ENCODE data around the gene HIVEP3.

The HIVEP3 gene

GRCh38 chr1:41677620-41678019 lies 241.1 kb downstream of the HIVEP3 start:
- Histone ChIP-seq H3K4me2 (no peak overlapping the region), H4K20me1 (ENCODE audit: insufficient read depth) (no peaks in the 10 kb centered on the region), H3K27ac (no peak overlapping the region), H3K4me1 (ENCODE audit: low read depth, poor library complexity, severe bottlenecking) (peaks cover 33% of the 10 kb centered on the region), H3K36me3 (ENCODE audit: insufficient read depth) (no peaks in the 10 kb centered on the region), H3K79me2 (ENCODE audit: insufficient read depth, low read depth) (no peaks in the 10 kb centered on the region), H3K9ac (no peak overlapping the region), H2AFZ (ENCODE audit: low read depth) (no peak overlapping the region), H3K27me3 (ENCODE audit: insufficient read depth, low read depth) (no peaks in the 10 kb centered on the region), H3K4me3 (IDR thresholded peaks at IDR 0.05; ENCODE audit: insufficient read depth, low read depth, low read length) (no peak overlapping the region)
- TF ChIP-seq CTCF (conservative IDR thresholded peaks at IDR 0.05; ENCODE audit: low read depth, low read length): no peak

- Histone ChIP-seq H3K9ac (no peak overlapping the region), H3K4me3 (IDR thresholded peaks at IDR 0.05; ENCODE audit: insufficient read depth, low read depth, low read length) (no peak overlapping the region), H4K20me1 (ENCODE audit: insufficient read depth) (no peaks in the 10 kb centered on the region), H3K4me1 (ENCODE audit: low read depth, poor library complexity, severe bottlenecking) (peaks cover 55% of the 10 kb centered on the region), H3K4me2 (no peak overlapping the region), H3K27ac (no peak overlapping the region), H2AFZ (ENCODE audit: low read depth) (no peak overlapping the region), H3K36me3 (ENCODE audit: insufficient read depth) (no peaks in the 10 kb centered on the region), H3K27me3 (ENCODE audit: insufficient read depth, low read depth) (no peaks in the 10 kb centered on the region), H3K79me2 (ENCODE audit: insufficient read depth, low read depth) (no peaks in the 10 kb centered on the region)
- no peak for TF ChIP-seq CTCF (conservative IDR thresholded peaks at IDR 0.05; ENCODE audit: low read depth, low read length)
Measured at GRCh38 chr1:41675401-41675800, 243.3 kb downstream of the HIVEP3 start.

- no peaks in the 10 kb centered on the region for H3K36me3 ChIP-seq (ENCODE audit: insufficient read depth)
- H4K20me1 ChIP-seq (ENCODE audit: insufficient read depth): no peaks in the 10 kb centered on the region
- no peaks in the 10 kb centered on the region for H3K27me3 ChIP-seq (ENCODE audit: insufficient read depth, low read depth)
- no peak overlapping the region for H2AFZ ChIP-seq (ENCODE audit: low read depth)
- H3K27ac ChIP-seq: peak overlapping the region; percentile 92; the same call in 1 of the 2 replicates
- peaks cover 64% of the 10 kb centered on the region for H3K4me1 ChIP-seq (ENCODE audit: low read depth, poor library complexity, severe bottlenecking)
- peak overlapping the region; percentile 96 for H3K4me2 ChIP-seq
- no peak overlapping the region for H3K9ac ChIP-seq
- no peaks in the 10 kb centered on the region for H3K79me2 ChIP-seq (ENCODE audit: insufficient read depth, low read depth)
- H3K4me3 ChIP-seq (IDR thresholded peaks at IDR 0.05; ENCODE audit: insufficient read depth, low read depth, low read length): no peak overlapping the region
- TF ChIP-seq CTCF (conservative IDR thresholded peaks at IDR 0.05; ENCODE audit: low read depth, low read length): no peak
Measured at GRCh38 chr1:41674522-41674921, 244.2 kb downstream of the HIVEP3 start.

GRCh38 chr1:41673806-41674205 lies 244.9 kb downstream of the HIVEP3 start:
- H3K27ac ChIP-seq: peak overlapping the region; percentile 92
- no peak for TF ChIP-seq CTCF (conservative IDR thresholded peaks at IDR 0.05; ENCODE audit: low read depth, low read length)
- H3K79me2 ChIP-seq (ENCODE audit: insufficient read depth, low read depth): no peaks in the 10 kb centered on the region
- H3K4me3 ChIP-seq (IDR thresholded peaks at IDR 0.05; ENCODE audit: insufficient read depth, low read depth, low read length): no peak overlapping the region
- peak overlapping the region; percentile 67; the same call in 1 of the 2 replicates for H3K9ac ChIP-seq
- no peaks in the 10 kb centered on the region for H3K36me3 ChIP-seq (ENCODE audit: insufficient read depth)
- peak overlapping the region; percentile 66 for H2AFZ ChIP-seq (ENCODE audit: low read depth)
- peaks cover 71% of the 10 kb centered on the region for H3K4me1 ChIP-seq (ENCODE audit: low read depth, poor library complexity, severe bottlenecking)
- H4K20me1 ChIP-seq (ENCODE audit: insufficient read depth): no peaks in the 10 kb centered on the region
- H3K27me3 ChIP-seq (ENCODE audit: insufficient read depth, low read depth): no peaks in the 10 kb centered on the region
- H3K4me2 ChIP-seq: peak overlapping the region; percentile 96

Data from KMS-11 (cell line).